D721Med (cell line): ENCODE measurements around the gene HSPBAP1.

Experiments
- DNase-seq: peaks from one replicate; pipeline ENCODE4 v3.0.0; 2011; ENCODE audit warnings: low spot score; ENCODE audit not compliant: insufficient read length
- FAIRE-seq: peaks from 2 replicates; lab custom pipeline; 2011; peaks lifted over from hg19 to GRCh38; lab: Jason Lieb, UNC
- CTCF ChIP-seq: IDR thresholded peaks from 2 replicates; pipeline ENCODE4 v1.5.1; 2012; ENCODE audit warnings: mild to moderate bottlenecking, control low read depth; ENCODE audit not compliant: insufficient read depth; ENCODE audit errors: missing control alignments

The HSPBAP1 gene

GRCh38 chr3:122816587-122816986, 23.0 kb upstream of the HSPBAP1 start:
- FAIRE-seq = no peak
- no peak for DNase-seq
- no peak for TF ChIP-seq CTCF

GRCh38 chr3:122810734-122811133, 17.1 kb upstream of the HSPBAP1 start:
- FAIRE-seq (no peak), DNase-seq (no peak)
- TF ChIP-seq CTCF = no peak

- FAIRE-seq (no peak), DNase-seq (no peak)
- no peak for TF ChIP-seq CTCF
Measured at GRCh38 chr3:122803977-122804376, 10.3 kb upstream of the HSPBAP1 start.

- DNase-seq = no peak
- FAIRE-seq = no peak
- no peak for TF ChIP-seq CTCF
Measured at GRCh38 chr3:122802323-122802722, 8.7 kb upstream of the HSPBAP1 start.

- DNase-seq (no peak), FAIRE-seq (no peak)
- no peak for TF ChIP-seq CTCF
Measured at GRCh38 chr3:122800706-122801237, 7.1 kb upstream of the HSPBAP1 start.

- no peak for TF ChIP-seq CTCF
- DNase-seq = no peak
- FAIRE-seq = no peak
Measured at GRCh38 chr3:122800031-122800430, 6.4 kb upstream of the HSPBAP1 start.

- TF ChIP-seq CTCF = no peak
- FAIRE-seq = no peak
- DNase-seq = no peak
Measured at GRCh38 chr3:122799322-122799721, 5.7 kb upstream of the HSPBAP1 start.
